ENCODE results near the gene BCL2. TPM values are rescaled to one million over a fixed set of nuclear protein-coding genes. Genes with fewer than 3 reads are reported as not detected.

The BCL2 gene
- total RNA-seq, 1 donor from 2014 or later: 18.7 TPM

DNA sequence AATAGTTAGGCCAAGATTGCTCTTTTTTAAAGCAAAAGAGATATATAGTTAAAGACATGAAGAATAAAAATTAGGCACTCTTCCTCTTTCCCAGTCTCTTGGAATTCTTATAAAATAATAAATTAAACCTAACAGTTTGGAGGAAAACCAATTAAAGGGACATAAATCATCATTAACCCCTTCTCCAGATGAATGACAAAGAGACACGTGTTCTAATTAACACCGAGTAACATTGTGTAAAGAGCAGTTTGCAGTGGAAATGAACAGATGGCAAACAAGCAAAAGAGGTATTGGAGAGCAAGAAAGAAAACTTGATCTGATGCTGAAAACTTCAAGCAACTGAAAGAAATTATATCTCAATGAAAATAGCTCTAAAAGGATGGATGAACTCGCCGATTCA is 48.4 kb downstream of the BCL2 start:
- TF ChIP-seq POLR2A (IDR thresholded peaks at IDR 0.05): no peak
- TF ChIP-seq, protein P1, sequence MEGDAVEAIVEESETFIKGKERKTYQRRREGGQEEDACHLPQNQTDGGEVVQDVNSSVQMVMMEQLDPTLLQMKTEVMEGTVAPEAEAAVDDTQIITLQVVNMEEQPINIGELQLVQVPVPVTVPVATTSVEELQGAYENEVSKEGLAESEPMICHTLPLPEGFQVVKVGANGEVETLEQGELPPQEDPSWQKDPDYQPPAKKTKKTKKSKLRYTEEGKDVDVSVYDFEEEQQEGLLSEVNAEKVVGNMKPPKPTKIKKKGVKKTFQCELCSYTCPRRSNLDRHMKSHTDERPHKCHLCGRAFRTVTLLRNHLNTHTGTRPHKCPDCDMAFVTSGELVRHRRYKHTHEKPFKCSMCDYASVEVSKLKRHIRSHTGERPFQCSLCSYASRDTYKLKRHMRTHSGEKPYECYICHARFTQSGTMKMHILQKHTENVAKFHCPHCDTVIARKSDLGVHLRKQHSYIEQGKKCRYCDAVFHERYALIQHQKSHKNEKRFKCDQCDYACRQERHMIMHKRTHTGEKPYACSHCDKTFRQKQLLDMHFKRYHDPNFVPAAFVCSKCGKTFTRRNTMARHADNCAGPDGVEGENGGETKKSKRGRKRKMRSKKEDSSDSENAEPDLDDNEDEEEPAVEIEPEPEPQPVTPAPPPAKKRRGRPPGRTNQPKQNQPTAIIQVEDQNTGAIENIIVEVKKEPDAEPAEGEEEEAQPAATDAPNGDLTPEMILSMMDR (IDR thresholded peaks at IDR 0.05): no peak

DNA sequence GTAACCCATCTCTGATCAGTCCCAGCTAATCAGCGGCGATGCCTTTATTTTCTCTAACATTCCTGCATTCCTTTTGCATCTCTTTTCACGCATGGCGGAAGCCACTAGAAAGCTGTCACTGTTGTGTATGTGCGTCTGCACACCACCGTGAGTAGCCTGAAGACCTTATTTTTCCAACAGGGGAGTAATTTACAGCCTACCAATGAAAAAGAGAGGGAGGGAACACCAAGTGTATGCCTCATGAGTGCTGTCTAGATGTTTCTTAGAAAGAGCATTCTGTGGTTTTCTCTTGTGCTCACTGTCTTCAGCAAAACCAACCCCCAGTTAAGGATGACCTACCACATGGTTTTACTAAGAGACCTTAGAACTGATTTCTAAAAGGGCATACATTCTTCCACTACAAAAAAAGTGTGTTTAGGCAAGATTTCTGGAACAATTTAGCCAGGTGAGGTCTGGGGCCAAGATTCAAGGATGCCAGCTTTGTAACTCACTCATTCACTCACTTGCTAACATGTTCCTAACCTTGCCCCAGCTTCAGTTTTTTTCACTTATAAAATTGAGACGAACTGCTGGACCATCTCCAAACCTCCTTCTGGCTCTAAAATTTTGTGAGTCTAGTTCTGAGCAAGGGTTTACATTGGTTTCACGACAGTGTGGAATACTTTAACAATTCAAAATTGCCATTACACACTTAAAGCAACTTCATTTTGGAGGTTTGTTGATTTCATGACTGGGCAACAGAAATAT is 51.4 kb downstream of the BCL2 start:
- TF ChIP-seq POLR2AphosphoS5 (IDR thresholded peaks at IDR 0.05; ENCODE audit: insufficient read depth in 1 of 2, low read depth in 1 of 2): no peak
- Histone ChIP-seq H3K9me3 (no peaks in the 10 kb centered on the region), H3K27ac (no peak overlapping the region), H3K4me3 (no peak overlapping the region), H3K36me3 (no peaks in the 10 kb centered on the region), H3K27me3 (no peaks in the 10 kb centered on the region), H3K4me1 (peaks cover 62% of the 10 kb centered on the region)
- intact Hi-C loops (cut with DNase I): loop anchor here (10.0 kb wide), 1 partner anchor 47 kb away; the partner anchor contains the start of gene BCL2
- DNase-seq (ENCODE audit: extremely low spot score in 2 of 2): no peak

More for the DNA sequence above, 48.4 kb downstream of the BCL2 start:
- no peaks in the 10 kb centered on the region for H3K27me3 ChIP-seq
- DNase-seq (ENCODE audit: extremely low spot score in 2 of 2): no peak
- no peaks in the 10 kb centered on the region for H3K9me3 ChIP-seq
- H3K4me3 ChIP-seq: no peak overlapping the region
- no peaks in the 10 kb centered on the region for H3K36me3 ChIP-seq
- peaks cover 47% of the 10 kb centered on the region for H3K4me1 ChIP-seq
- peak overlapping the region; percentile 27 for H3K27ac ChIP-seq
- intact Hi-C loops (cut with DNase I): no loop called here

DNA sequence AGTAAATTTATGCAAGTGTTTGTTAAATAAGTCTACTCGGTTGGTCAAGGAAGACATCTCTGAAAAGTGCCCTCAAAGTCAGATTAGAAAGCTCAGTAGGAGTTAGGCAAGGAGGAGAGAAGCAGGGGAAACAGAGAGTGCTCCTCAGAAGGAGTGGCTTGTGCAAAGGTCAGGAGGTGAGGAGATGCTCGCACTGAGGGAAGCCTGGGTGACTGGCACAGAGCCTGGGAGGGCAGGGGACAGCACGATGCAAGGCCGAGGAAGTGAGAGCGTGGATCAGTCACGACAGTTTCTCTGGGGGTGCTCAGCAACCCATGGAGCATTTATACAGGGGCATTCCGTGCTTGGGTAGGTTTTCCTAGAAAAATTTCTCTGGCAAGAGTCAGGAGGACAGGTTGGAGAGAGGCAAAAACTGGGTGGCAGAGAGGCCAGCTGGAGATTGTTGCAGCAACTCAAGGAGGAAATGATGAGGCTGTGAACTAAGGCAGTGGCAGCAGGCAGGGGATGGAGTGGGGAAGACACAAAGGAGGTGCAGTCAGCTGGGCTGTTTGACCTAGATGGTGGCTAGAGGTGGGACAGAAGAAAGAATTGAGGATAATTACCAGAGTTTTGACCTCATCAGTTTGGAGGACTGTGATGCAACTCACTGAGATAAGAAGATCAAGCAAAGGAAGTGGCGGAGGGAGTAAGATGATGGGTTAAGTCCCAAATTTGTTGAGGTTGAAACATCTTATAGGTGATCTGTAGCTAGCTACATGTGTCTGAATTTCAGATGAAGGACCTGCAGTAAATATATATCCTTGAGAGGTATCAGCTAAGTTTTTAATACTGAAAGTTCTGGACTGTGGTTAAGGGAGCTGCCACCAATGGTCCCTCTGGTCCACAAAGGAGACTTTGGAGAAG is 52.4 kb downstream of the BCL2 start:
- DNase-seq (ENCODE audit: extremely low spot score in 2 of 2): no peak
- Histone ChIP-seq H3K27ac (no peak overlapping the region), H3K4me1 (peaks cover 72% of the 10 kb centered on the region), H3K9me3 (no peaks in the 10 kb centered on the region), H3K27me3 (no peaks in the 10 kb centered on the region), H3K4me3 (no peak overlapping the region), H3K36me3 (no peaks in the 10 kb centered on the region)
- intact Hi-C loops (cut with DNase I): loop anchor here (10.0 kb wide), 1 partner anchor 48 kb away; the partner anchor contains the start of gene BCL2
- no peak for TF ChIP-seq POLR2A (IDR thresholded peaks at IDR 0.05)
- no peak for TF ChIP-seq POLR2AphosphoS5 (IDR thresholded peaks at IDR 0.05; ENCODE audit: insufficient read depth in 1 of 2, low read depth in 1 of 2)
- TF ChIP-seq, protein P1 (IDR thresholded peaks at IDR 0.05): no peak

DNA sequence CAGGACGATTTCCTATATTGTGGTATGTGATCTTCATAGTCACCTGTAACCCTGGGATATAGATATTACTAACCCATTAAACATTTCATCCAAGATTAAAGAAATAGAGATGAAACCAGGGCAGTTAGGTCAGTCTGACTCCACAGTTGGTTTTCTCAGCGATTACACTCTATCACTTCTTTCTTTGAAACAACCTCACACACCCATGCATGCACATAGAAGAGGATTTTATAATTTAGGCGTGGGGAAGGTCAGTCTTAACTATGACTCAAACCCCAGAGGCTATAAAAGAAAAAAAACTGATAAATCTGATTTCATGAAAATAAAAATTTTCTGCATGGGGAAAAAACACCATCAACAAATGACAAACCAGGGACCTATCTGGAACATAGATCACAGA is 54.2 kb downstream of the BCL2 start:
- H3K9me3 ChIP-seq: no peaks in the 10 kb centered on the region
- peaks cover 66% of the 10 kb centered on the region for H3K4me1 ChIP-seq
- DNase-seq (ENCODE audit: extremely low spot score in 2 of 2): no peak
- intact Hi-C loops (cut with DNase I): loop anchor here (10.0 kb wide), 1 partner anchor 49 kb away; the partner anchor contains the start of gene BCL2
- H3K36me3 ChIP-seq: no peaks in the 10 kb centered on the region
- TF ChIP-seq POLR2AphosphoS5 (IDR thresholded peaks at IDR 0.05; ENCODE audit: insufficient read depth in 1 of 2, low read depth in 1 of 2): no peak
- TF ChIP-seq POLR2A (IDR thresholded peaks at IDR 0.05): no peak
- TF ChIP-seq, protein P1 (IDR thresholded peaks at IDR 0.05): no peak
- no peaks in the 10 kb centered on the region for H3K27me3 ChIP-seq
- H3K4me3 ChIP-seq: no peak overlapping the region
- H3K27ac ChIP-seq: no peak overlapping the region

DNA sequence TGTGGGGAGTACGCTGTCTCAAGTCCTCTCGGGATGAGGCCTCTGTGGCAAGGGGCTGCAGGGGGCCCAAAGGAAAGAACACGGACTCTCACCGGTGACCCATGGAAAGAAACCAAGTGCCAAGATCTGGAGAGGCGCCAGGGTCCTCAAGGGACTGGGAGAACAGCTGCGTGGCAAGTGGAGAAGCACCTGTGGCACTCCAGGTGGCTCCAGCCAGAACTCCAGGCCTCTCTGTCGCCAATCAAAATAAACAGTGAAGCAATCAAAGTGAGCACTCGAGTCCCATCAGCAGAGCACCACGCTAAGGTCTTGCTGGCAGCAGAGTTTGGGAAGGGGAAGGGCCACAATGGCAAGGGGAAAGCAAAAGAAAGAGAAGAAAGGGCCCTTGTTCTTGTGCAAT is 54.7 kb downstream of the BCL2 start:
- Histone ChIP-seq H3K36me3 (no peaks in the 10 kb centered on the region), H3K4me3 (no peak overlapping the region), H3K9me3 (no peaks in the 10 kb centered on the region), H3K4me1 (peaks cover 71% of the 10 kb centered on the region), H3K27me3 (no peaks in the 10 kb centered on the region), H3K27ac (no peak overlapping the region)
- intact Hi-C loops (cut with DNase I): loop anchor here (10.0 kb wide), 1 partner anchor 50 kb away; the partner anchor contains the start of gene BCL2
- no peak for DNase-seq (ENCODE audit: extremely low spot score in 2 of 2)
- TF ChIP-seq POLR2A (IDR thresholded peaks at IDR 0.05) (no peak), POLR2AphosphoS5 (IDR thresholded peaks at IDR 0.05; ENCODE audit: insufficient read depth in 1 of 2, low read depth in 1 of 2) (no peak)
- TF ChIP-seq, protein P1 (IDR thresholded peaks at IDR 0.05): no peak
